CD4-positive, alpha-beta T cell (primary cell): ENCODE data around the gene TOLLIP. TPM values are rescaled to one million over a fixed set of nuclear protein-coding genes. Genes with fewer than 3 reads are reported as not detected.

Experiments
- ATAC-seq: fragments of 200-7000 bp; cut with Tn5 transposase; one replicate; pipeline ENCODE4 v1.10.0; 2022; ENCODE audit warnings: mild to moderate bottlenecking; ENCODE audit not compliant: poor library complexity
- CTCF ChIA-PET: fragments of 350-600 bp; sonication (Branson Sonifier 250); formaldehyde crosslinking; loops from one replicate; lab custom pipeline; 2021; ENCODE audit warnings: antibody characterized with exemption, inconsistent platforms; lab: Charles Lee
- POLR2A ChIA-PET: fragments of 350-600 bp; sonication (Branson Sonifier 250); formaldehyde crosslinking; loops from one replicate; lab custom pipeline; 2021; ENCODE audit warnings: antibody characterized with exemption, inconsistent platforms; lab: Charles Lee
- DNase-seq, 14 experiments: peaks; one replicate each; pipeline ENCODE4 v3.0.0-alpha.2; 2013 to 2020; ENCODE audit warnings: mixed read lengths in 2 of 14
- H3K27ac ChIP-seq, 2 donors: one replicate each; pipeline versions ENCODE4 v1.5.1 to v1.7.0; 2013; ENCODE audit warnings: low read length in 2 of 2, low read depth in 1 of 2, mild to moderate bottlenecking in 1 of 2
- H3K27me3 ChIP-seq, 2 experiments: 1 replicate in 1 of 2; 2 replicates in 1 of 2; pipeline versions ENCODE4 v1.6.1 to v1.7.0; 2013; ENCODE audit warnings: low read length in 2 of 2, control low read depth in 1 of 2, mild to moderate bottlenecking in 1 of 2, moderate library complexity in 1 of 2; ENCODE audit not compliant: insufficient read depth in 2 of 2, control insufficient read depth in 1 of 2
- H3K36me3 ChIP-seq: one replicate; pipeline ENCODE4 v1.6.1; 2013; ENCODE audit warnings: low read length, control low read depth; ENCODE audit not compliant: insufficient read depth
- H3K4me1 ChIP-seq: one replicate; pipeline ENCODE4 v1.6.1; 2013; ENCODE audit warnings: low read length, control low read depth; ENCODE audit not compliant: insufficient read depth
- H3K4me3 ChIP-seq: one replicate; pipeline ENCODE4 v1.5.1; 2013; ENCODE audit warnings: mild to moderate bottlenecking, low read length, moderate library complexity
- H3K9me3 ChIP-seq, 2 experiments: 1 replicate in 1 of 2; 2 replicates in 1 of 2; pipeline versions ENCODE4 v1.6.1 to v1.7.0; 2013; ENCODE audit warnings: low read length in 2 of 2, mild to moderate bottlenecking in 2 of 2, control low read depth in 1 of 2, moderate library complexity in 1 of 2; ENCODE audit not compliant: control insufficient read depth in 1 of 2, insufficient read depth in 1 of 2
- H3K27ac Mint-ChIP-seq: one replicate; pipeline ENCODE4 v1.8.0; 2020; ENCODE audit warnings: mixed read lengths
- H3K27me3 Mint-ChIP-seq: one replicate; pipeline ENCODE4 v1.8.0; 2021; ENCODE audit warnings: mixed read lengths
- H3K36me3 Mint-ChIP-seq: one replicate; pipeline ENCODE4 v1.8.0; 2021; ENCODE audit warnings: low read depth, mixed read lengths
- H3K4me1 Mint-ChIP-seq: one replicate; pipeline ENCODE4 v1.8.0; 2021; ENCODE audit warnings: low read depth, mixed read lengths
- H3K4me3 Mint-ChIP-seq: one replicate; pipeline ENCODE4 v1.8.0; 2020; ENCODE audit warnings: mild to moderate bottlenecking, mixed read lengths
- H3K9me3 Mint-ChIP-seq: one replicate; pipeline ENCODE4 v1.8.0; 2020; ENCODE audit warnings: mixed read lengths
- CTCF ChIP-seq: fragments of 200-600 bp; IDR thresholded peaks from one replicate; pipeline ENCODE4 v1.8.0; 2022; ENCODE audit warnings: antibody characterized with exemption, mild to moderate bottlenecking
- intact Hi-C, 2 experiments: fragments of 100-400 bp; cut with DNase I in 1 of 2; cut with micrococcal nuclease in 1 of 2; formaldehyde crosslinking; loops; one replicate each; pipeline versions ENCODE4 v1.15.1 to v1.9.0; 2023 to 2025; cut with DNase I, micrococcal nuclease
- total RNA-seq, 174 experiments: library from RNA in 2 of 174; stranded (reverse) in 2 of 174; gene quantifications; one replicate each; pipeline ENCODE4 v1.2.3 and lab custom pipeline; 2021 to 2026

Gene TOLLIP
- total RNA-seq, 2 experiments from 2014 or later: 38.9 to 41.0 TPM

GRCh38 chr11:1345737-1346513 lies 36.5 kb upstream of the TOLLIP start:
- CTCF ChIA-PET: no interaction called here
- Histone ChIP-seq H3K9me3 (no peaks in the 10 kb centered on the region), H3K27ac (no peak overlapping the region), H3K4me3 (no peak overlapping the region), H3K27me3 (no peaks in the 10 kb centered on the region), H3K4me1 (no peaks in the 10 kb centered on the region), H3K36me3 (no peaks in the 10 kb centered on the region)
- H3K4me1 Mint-ChIP-seq: no peaks in the 10 kb centered on the region
- H3K9me3 Mint-ChIP-seq: no peaks in the 10 kb centered on the region
- no peak overlapping the region for H3K4me3 Mint-ChIP-seq
- intact Hi-C loops: no loop called here
- no peak for TF ChIP-seq CTCF
- ATAC-seq (no peak), DNase-seq (no peak)
- H3K27me3 Mint-ChIP-seq: no peaks in the 10 kb centered on the region
- POLR2A ChIA-PET: no interaction called here
- no peaks in the 10 kb centered on the region for H3K36me3 Mint-ChIP-seq
- H3K27ac Mint-ChIP-seq: no peak overlapping the region

- no peaks in the 10 kb centered on the region for H3K36me3 Mint-ChIP-seq
- intact Hi-C loops: loop anchor here in 1 of 2 experiments (5.0 kb wide), 1 partner anchor 38 kb away; no protein-coding TSS in a partner anchor
- POLR2A ChIA-PET: no interaction called here
- H3K4me3 Mint-ChIP-seq: no peak overlapping the region
- DNase-seq (no peak), ATAC-seq (no peak)
- no peaks in the 10 kb centered on the region for H3K4me1 Mint-ChIP-seq
- no peak overlapping the region for H3K4me3 ChIP-seq
- no peak overlapping the region for H3K27ac Mint-ChIP-seq
- no peaks in the 10 kb centered on the region for H3K27me3 Mint-ChIP-seq
- H3K9me3 ChIP-seq: peaks cover 0 to 11% of the 10 kb centered on the region in 2 experiments
- no peaks in the 10 kb centered on the region for H3K9me3 Mint-ChIP-seq
- no peak for TF ChIP-seq CTCF
- H3K27me3 ChIP-seq: no peaks in the 10 kb centered on the region
- no peaks in the 10 kb centered on the region for H3K4me1 ChIP-seq
- CTCF ChIA-PET: no interaction called here
- H3K27ac ChIP-seq: no peak overlapping the region
- no peaks in the 10 kb centered on the region for H3K36me3 ChIP-seq
Measured at GRCh38 chr11:1344056-1344635, 34.7 kb upstream of the TOLLIP start.

GRCh38 chr11:1343391-1344055 lies 34.1 kb upstream of the TOLLIP start:
- H3K36me3 ChIP-seq: no peaks in the 10 kb centered on the region
- H3K4me1 Mint-ChIP-seq: peaks cover under 1% of the 10 kb centered on the region
- H3K4me3 ChIP-seq: no peak overlapping the region
- H3K36me3 Mint-ChIP-seq: peaks cover 1% of the 10 kb centered on the region
- no peaks in the 10 kb centered on the region for H3K27me3 ChIP-seq
- no peaks in the 10 kb centered on the region for H3K9me3 Mint-ChIP-seq
- ChIA-PET CTCF (interaction anchor here (0.6 to 1.5 kb wide), 2 partner anchors 266 to 309 kb away, joined by 3 to 4 read pairs; no protein-coding TSS in a partner anchor), POLR2A (interaction anchor here (0.7 kb wide), 1 partner anchor 81 kb away, joined by 3 read pairs; no protein-coding TSS in a partner anchor)
- TF ChIP-seq CTCF: no peak
- H3K27me3 Mint-ChIP-seq: no peaks in the 10 kb centered on the region
- no peak for DNase-seq
- H3K27ac Mint-ChIP-seq: no peak overlapping the region
- ATAC-seq: no peak
- intact Hi-C loops: loop anchor here in 1 of 2 experiments (5.0 kb wide), 1 partner anchor 39 kb away; no protein-coding TSS in a partner anchor
- H3K4me3 Mint-ChIP-seq: no peak overlapping the region
- no peaks in the 10 kb centered on the region for H3K4me1 ChIP-seq
- H3K27ac ChIP-seq: no peak overlapping the region
- peaks cover 4 to 17% of the 10 kb centered on the region in 2 experiments for H3K9me3 ChIP-seq
